CD14-positive monocyte (primary cell): ENCODE results near the gene SLC12A9. TPM values are rescaled to one million over a fixed set of nuclear protein-coding genes. Genes with fewer than 3 reads are reported as not detected.
A peak's percentile ranks its signal among the peaks of the same experiment; 100 is the strongest.

Experiments used
- DNase-seq, 3 donors: peaks; one replicate each; pipeline ENCODE4 v3.0.0-alpha.2; 2011 to 2022
- H2AFZ ChIP-seq: 2 replicates; pipeline ENCODE4 v1.6.0; 2012; ENCODE audit warnings: mild to moderate bottlenecking, low read depth, low read length, inconsistent platforms; ENCODE audit not compliant: insufficient read depth, poor library complexity, severe bottlenecking
- H3K27ac ChIP-seq, 2 donors: 1 replicate in 1 of 2; 2 replicates in 1 of 2; pipeline ENCODE4 v1.5.1; 2012 to 2013; ENCODE audit warnings: low read length in 2 of 2, control low read depth in 1 of 2, inconsistent platforms in 1 of 2, low read depth in 1 of 2, mild to moderate bottlenecking in 1 of 2
- H3K27me3 ChIP-seq, 2 donors: one replicate each; pipeline versions ENCODE4 v1.6.0 to v1.6.1; 2011 to 2013; ENCODE audit warnings: low read length in 2 of 2; ENCODE audit not compliant: control insufficient read depth in 2 of 2, insufficient read depth in 2 of 2
- H3K36me3 ChIP-seq, 2 donors: replicated peaks in 1 of 2; 1 replicate in 1 of 2; 2 replicates in 1 of 2; pipeline versions ENCODE4 v1.5.1 to v1.6.1; 2012 to 2013; ENCODE audit warnings: low read length in 2 of 2, control low read depth in 1 of 2, inconsistent platforms in 1 of 2, mild to moderate bottlenecking in 1 of 2; ENCODE audit not compliant: insufficient read depth in 2 of 2, control insufficient read depth in 1 of 2
- H3K4me1 ChIP-seq, 2 donors: 1 replicate in 1 of 2; 2 replicates in 1 of 2; pipeline versions ENCODE4 v1.5.1 to v1.6.1; 2012 to 2013; ENCODE audit warnings: low read length in 2 of 2, control low read depth in 1 of 2, inconsistent platforms in 1 of 2, mild to moderate bottlenecking in 1 of 2, moderate library complexity in 1 of 2; ENCODE audit not compliant: insufficient read depth in 2 of 2, control insufficient read depth in 1 of 2
- H3K4me2 ChIP-seq: replicated peaks from 2 replicates; pipeline ENCODE3; 2012; ENCODE audit warnings: low read length, moderate library complexity, mild to moderate bottlenecking; ENCODE audit not compliant: poor library complexity, severe bottlenecking; ENCODE audit errors: extremely low read depth
- H3K4me3 ChIP-seq, 3 experiments: fragments of 200-600 bp in 1 of 3; sonication (generic) in 1 of 3; replicated peaks in 1 of 3; 1 replicate in 2 of 3; 2 replicates in 1 of 3; pipeline ENCODE4 v1.5.1; 2011 to 2013; ENCODE audit warnings: low read length in 3 of 3, mild to moderate bottlenecking in 3 of 3, control low read depth in 2 of 3, low read depth in 2 of 3, inconsistent platforms in 1 of 3, moderate library complexity in 1 of 3
- H3K79me2 ChIP-seq: 2 replicates; pipeline ENCODE4 v1.6.0; 2012; ENCODE audit warnings: mild to moderate bottlenecking, control low read depth, inconsistent platforms, low read length, moderate library complexity; ENCODE audit not compliant: insufficient read depth
- H3K9ac ChIP-seq: 2 replicates; pipeline ENCODE4 v1.6.0; 2017; ENCODE audit warnings: low read length, mild to moderate bottlenecking; ENCODE audit not compliant: insufficient read depth, poor library complexity, severe bottlenecking
- H3K9me3 ChIP-seq, 2 donors: replicated peaks in 1 of 2; 1 replicate in 1 of 2; 2 replicates in 1 of 2; pipeline versions ENCODE4 v1.5.1 to v1.6.1; 2012 to 2013; ENCODE audit warnings: low read length in 2 of 2, control low read depth in 1 of 2; ENCODE audit not compliant: control insufficient read depth in 1 of 2, insufficient read depth in 1 of 2
- H4K20me1 ChIP-seq: 2 replicates; pipeline ENCODE4 v1.6.0; 2012; ENCODE audit warnings: mild to moderate bottlenecking, low read length, control low read depth, moderate library complexity; ENCODE audit not compliant: insufficient read depth
- H3K27ac Mint-ChIP-seq, 7 donors: one replicate each; pipeline ENCODE4 v1.8.0; 2020; ENCODE audit warnings: mild to moderate bottlenecking in 7 of 7, mixed read lengths in 7 of 7, moderate library complexity in 6 of 7, inconsistent platforms in 2 of 7
- H3K27me3 Mint-ChIP-seq, 3 donors: one replicate each; pipeline ENCODE4 v1.8.0; 2021 to 2022; ENCODE audit warnings: low read depth in 3 of 3, mild to moderate bottlenecking in 3 of 3, mixed read lengths in 3 of 3, moderate library complexity in 3 of 3, inconsistent platforms in 1 of 3
- H3K36me3 Mint-ChIP-seq, 2 donors: one replicate each; pipeline ENCODE4 v1.8.0; 2020; ENCODE audit warnings: mixed read lengths in 2 of 2, inconsistent platforms in 1 of 2, mild to moderate bottlenecking in 1 of 2
- H3K4me1 Mint-ChIP-seq: one replicate; pipeline ENCODE4 v1.8.0; 2020; ENCODE audit warnings: mild to moderate bottlenecking, mixed read lengths
- H3K4me3 Mint-ChIP-seq, 2 donors: one replicate each; pipeline ENCODE4 v1.8.0; 2020; ENCODE audit warnings: mild to moderate bottlenecking in 2 of 2, mixed read lengths in 2 of 2, moderate library complexity in 1 of 2
- H3K9me3 Mint-ChIP-seq, 7 donors: one replicate each; pipeline ENCODE4 v1.8.0; 2020 to 2022; ENCODE audit warnings: mixed read lengths in 7 of 7, mild to moderate bottlenecking in 6 of 7, moderate library complexity in 6 of 7, inconsistent platforms in 2 of 7
- WGBS: methylation state at CpG from one replicate; pipeline ENCODE4 v1.1.5; 2013; ENCODE audit warnings: missing lambda C conversion rate; ENCODE audit not compliant: insufficient coverage; 5-methylcytosine and 5-hydroxymethylcytosine counted together
- intact Hi-C, 2 donors: fragments of 100-400 bp; cut with micrococcal nuclease; formaldehyde crosslinking; loops; one replicate each; pipeline versions ENCODE4 v1.15.0 to v1.15.1; 2023
- polyA plus RNA-seq, 3 donors: library from polyadenylated mRNA; depleted of rRNA in 1 of 3; unstranded in 2 of 3; stranded (reverse) in 1 of 3; fragments of 300-500 nt in 2 of 3; fragments of >200 nt in 1 of 3; fragmentation: Illumina TruSeq in 2 of 3; gene quantifications; 1 replicate in 2 of 3; 2 replicates in 1 of 3; pipeline ENCODE4 v1.2.3, GENCODE V29; 2012 to 2021
- TF ChIP-seq, protein P1 (sequence below): fragments of 200-600 bp; IDR thresholded peaks from one replicate; pipeline ENCODE4 v1.8.0; 2022; ENCODE audit warnings: antibody characterized with exemption, mild to moderate bottlenecking

Gene SLC12A9
- polyA plus RNA-seq, 3 donors: 18.8 to 119 (median 19.3) TPM

DNA sequence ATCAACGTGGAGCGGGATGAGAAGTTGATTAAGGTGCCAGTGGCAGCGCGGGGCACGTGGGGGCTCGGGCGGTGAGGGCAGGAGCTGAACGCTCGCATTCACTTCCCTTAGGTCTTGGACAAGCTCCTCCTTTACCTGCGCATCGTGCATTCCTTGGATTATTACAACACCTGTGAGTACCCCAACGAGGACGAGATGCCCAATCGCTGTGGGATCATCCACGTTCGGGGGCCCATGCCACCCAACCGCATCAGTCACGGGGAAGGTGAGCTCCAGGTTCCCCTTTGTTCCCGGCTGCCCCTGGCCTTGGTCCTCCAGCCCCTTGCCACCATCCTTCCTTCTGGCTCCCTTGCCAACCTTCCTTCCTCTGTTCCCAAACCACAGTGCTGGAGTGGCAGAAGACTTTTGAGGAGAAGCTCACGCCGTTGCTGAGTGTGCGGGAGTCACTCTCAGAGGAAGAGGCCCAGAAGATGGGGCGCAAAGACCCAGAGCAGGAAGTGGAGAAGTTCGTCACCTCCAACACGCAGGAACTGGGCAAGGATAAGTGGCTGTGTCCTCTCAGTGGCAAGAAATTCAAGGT, 34.5 kb downstream of the SLC12A9 start:
- peaks cover 19 to 30% (median 23%) of the 10 kb centered on the region in 3 donors for H3K27me3 Mint-ChIP-seq
- no peaks in the 10 kb centered on the region for H3K9me3 ChIP-seq
- peaks cover 66 to 74% of the 10 kb centered on the region in 2 donors for H3K36me3 Mint-ChIP-seq
- WGBS: 65% methylated on average over 21 of the region's 25 CpGs
- H3K4me1 Mint-ChIP-seq: peaks cover 56% of the 10 kb centered on the region
- H3K9ac ChIP-seq: no peak overlapping the region
- peaks cover 44 to 56% of the 10 kb centered on the region in 2 donors for H3K36me3 ChIP-seq
- peaks cover 14 to 18% of the 10 kb centered on the region in 2 donors for H3K27me3 ChIP-seq
- DNase-seq: peak in 2 of 3 donors; percentile 27 to 51
- peaks cover 0 to 10% (median 6%) of the 10 kb centered on the region in 7 donors for H3K9me3 Mint-ChIP-seq
- H3K79me2 ChIP-seq: peaks cover 12% of the 10 kb centered on the region
- intact Hi-C loops: loop anchor here (1.0 to 5.0 kb wide), 2 partner anchors 12 to 275 kb away; partner anchors contain the start of genes MOSPD3 (in 1 of the 2) and SRRT (in 1 of the 2)
- peak overlapping the region in 1 of 3 experiments; percentile 81 for H3K4me3 ChIP-seq
- peak overlapping the region; percentile 97 for H3K4me2 ChIP-seq
- H3K27ac Mint-ChIP-seq: peak overlapping the region; percentile 83 to 94 (median 92)
- H3K27ac ChIP-seq: peak overlapping the region; percentile 68 to 74
- peak overlapping the region; percentile 64 to 81 for H3K4me3 Mint-ChIP-seq
- H3K4me1 ChIP-seq: peaks cover 49 to 59% of the 10 kb centered on the region in 2 donors
- peaks cover 43% of the 10 kb centered on the region for H4K20me1 ChIP-seq
- TF ChIP-seq, protein P1, sequence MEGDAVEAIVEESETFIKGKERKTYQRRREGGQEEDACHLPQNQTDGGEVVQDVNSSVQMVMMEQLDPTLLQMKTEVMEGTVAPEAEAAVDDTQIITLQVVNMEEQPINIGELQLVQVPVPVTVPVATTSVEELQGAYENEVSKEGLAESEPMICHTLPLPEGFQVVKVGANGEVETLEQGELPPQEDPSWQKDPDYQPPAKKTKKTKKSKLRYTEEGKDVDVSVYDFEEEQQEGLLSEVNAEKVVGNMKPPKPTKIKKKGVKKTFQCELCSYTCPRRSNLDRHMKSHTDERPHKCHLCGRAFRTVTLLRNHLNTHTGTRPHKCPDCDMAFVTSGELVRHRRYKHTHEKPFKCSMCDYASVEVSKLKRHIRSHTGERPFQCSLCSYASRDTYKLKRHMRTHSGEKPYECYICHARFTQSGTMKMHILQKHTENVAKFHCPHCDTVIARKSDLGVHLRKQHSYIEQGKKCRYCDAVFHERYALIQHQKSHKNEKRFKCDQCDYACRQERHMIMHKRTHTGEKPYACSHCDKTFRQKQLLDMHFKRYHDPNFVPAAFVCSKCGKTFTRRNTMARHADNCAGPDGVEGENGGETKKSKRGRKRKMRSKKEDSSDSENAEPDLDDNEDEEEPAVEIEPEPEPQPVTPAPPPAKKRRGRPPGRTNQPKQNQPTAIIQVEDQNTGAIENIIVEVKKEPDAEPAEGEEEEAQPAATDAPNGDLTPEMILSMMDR: no peak
- peak overlapping the region; percentile 7 for H2AFZ ChIP-seq

DNA sequence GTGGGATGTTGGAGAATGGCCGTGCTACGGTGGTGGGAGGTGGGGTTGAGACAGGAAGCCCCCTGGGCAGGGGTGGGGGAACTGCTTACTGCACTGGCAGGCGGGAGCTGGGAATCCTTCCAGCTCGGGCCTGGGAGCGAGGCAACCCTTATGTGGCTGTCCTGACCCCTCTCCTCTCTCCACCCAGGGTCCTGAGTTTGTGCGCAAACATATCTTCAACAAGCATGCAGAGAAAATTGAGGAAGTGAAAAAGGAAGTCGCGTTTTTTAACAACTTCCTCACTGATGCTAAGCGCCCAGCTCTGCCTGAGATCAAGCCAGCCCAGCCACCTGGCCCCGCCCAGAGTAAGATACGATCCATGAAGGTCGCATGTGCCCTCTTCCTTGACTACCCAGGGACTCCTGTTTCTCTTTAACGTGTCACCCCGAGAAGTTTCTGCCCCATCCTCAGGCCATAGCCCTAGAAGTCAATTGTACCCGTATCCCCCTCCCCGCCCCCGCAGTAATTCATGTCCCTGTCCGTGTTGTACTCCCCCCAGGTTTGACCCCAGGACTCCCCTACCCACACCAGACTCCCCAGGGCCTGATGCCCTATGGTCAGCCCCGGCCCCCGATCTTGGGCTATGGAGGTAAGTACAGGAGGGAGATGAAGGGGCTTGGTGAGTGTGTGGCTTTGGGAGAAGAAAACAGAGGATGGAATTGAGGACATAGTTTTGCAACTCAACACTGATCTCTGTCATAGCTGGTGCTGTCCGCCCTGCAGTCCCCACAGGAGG, 35.2 kb downstream of the SLC12A9 start:
- Mint-ChIP-seq H3K9me3 (peaks cover 0 to 11% (median 8%) of the 10 kb centered on the region in 7 donors), H3K4me3 (peak overlapping the region; percentile 69 to 81), H3K36me3 (peaks cover 59 to 67% of the 10 kb centered on the region in 2 donors), H3K27ac (peak overlapping the region; percentile 83 to 94 (median 92)), H3K27me3 (peaks cover 26 to 37% (median 30%) of the 10 kb centered on the region in 3 donors), H3K4me1 (peaks cover 56% of the 10 kb centered on the region)
- H3K9ac ChIP-seq: no peak overlapping the region
- H3K27ac ChIP-seq: peak overlapping the region; percentile 68 to 74
- WGBS: 0% methylated on average over 7 of the region's 21 CpGs
- peaks cover 12% of the 10 kb centered on the region for H3K79me2 ChIP-seq
- intact Hi-C loops: loop anchor here (1.0 to 5.0 kb wide), 2 partner anchors 12 to 275 kb away; partner anchors contain the start of genes MOSPD3 (in 1 of the 2) and SRRT (in 1 of the 2)
- TF ChIP-seq, protein P1: no peak
- peak overlapping the region in 1 of 3 experiments; percentile 81 for H3K4me3 ChIP-seq
- H3K36me3 ChIP-seq: peaks cover 39 to 49% of the 10 kb centered on the region in 2 donors
- peak overlapping the region; percentile 97 for H3K4me2 ChIP-seq
- H2AFZ ChIP-seq: peak overlapping the region; percentile 7
- H3K4me1 ChIP-seq: peaks cover 49 to 59% of the 10 kb centered on the region in 2 donors
- H3K9me3 ChIP-seq: no peaks in the 10 kb centered on the region
- DNase-seq: peak; percentile 74 to 91 (median 84)
- H4K20me1 ChIP-seq: peaks cover 38% of the 10 kb centered on the region
- peaks cover 14 to 24% of the 10 kb centered on the region in 2 donors for H3K27me3 ChIP-seq
